ENCODE measurements around the gene FANCC.

The FANCC gene

DNA sequence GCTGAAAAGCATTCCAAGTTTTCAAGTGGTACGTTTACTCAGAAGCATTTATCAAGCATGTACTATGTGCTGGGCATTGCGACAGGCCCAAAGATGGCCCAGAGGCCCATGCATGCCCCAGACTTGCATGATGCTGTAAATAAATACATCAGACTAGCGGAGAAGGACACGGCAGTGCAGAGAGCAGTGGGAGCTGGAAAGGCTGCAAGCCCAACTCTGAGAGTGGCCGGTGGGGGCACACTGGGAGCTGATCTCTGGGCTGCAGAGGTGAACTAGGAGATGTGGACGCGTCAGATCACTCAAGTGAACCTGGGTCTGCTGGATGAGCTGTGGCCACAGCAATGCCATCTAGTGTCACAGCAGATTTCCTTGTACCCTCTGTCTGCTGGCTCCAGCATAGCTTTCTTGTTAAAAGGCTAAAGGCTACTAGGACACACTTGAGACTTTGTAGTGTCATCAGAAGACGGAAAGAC is 246.9 kb downstream of the FANCC start:
- no peak for DNase-seq (ENCODE audit: low read depth)

DNA sequence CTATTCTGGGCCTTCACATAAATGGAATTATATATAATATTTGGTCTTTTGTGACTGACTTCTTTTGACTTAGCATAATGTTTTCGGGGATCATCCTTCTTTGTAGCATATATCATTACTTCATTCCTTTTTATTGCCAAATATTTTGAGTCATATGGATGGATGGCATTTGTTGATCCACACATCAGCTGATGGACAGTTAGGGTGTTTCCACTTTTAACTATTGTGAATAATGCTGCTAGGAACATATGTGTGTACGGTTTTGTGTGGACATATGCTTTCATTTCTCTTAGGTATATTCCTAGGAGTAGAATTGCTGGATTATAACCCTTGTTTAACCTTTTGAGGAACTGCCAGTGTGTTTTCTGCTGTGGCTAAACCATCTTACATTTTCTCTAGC is 249.6 kb downstream of the FANCC start:
- no peak for DNase-seq (ENCODE audit: low read depth)

DNA sequence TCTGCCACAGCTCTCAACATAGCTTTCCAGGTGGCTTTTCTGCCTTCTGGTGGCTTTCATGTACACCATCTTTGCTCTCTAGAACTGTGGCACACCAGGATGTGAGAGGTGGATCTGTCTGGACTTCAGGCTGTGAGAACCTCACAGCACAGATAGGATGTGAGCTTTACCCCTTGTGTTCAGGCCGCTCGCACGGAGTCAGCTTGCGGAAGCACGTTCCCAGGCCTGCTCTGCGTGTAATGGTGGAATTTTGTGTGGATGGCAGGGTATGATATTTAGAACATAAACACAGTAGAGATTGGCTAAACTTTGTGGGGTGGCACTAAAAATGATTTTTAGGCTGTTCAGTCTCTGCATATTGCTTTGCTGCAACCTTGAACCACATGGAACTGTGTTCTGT is 250.5 kb downstream of the FANCC start:
- DNase-seq (ENCODE audit: low read depth) = no peak

DNA sequence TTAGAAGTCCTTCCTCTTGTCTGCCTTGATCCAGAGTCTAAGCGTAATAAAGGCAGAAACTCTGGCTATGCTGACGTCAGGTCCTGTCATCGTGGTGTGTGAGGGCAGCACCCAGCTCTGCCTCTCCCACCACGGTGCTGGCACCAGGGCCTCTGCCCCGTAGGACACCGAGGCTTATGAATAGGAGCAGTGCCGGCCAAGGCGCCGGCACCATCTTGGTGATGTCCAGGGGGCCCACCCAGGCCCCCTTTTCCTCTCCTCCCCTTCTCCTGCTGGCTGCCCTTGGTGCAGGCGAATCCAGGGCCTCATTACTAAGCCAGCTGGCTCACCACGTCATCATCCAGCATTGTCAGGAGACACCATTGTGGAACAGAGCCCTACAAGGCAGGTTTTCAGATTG is 252.3 kb downstream of the FANCC start:
- no peak for DNase-seq (ENCODE audit: low read depth)

DNA sequence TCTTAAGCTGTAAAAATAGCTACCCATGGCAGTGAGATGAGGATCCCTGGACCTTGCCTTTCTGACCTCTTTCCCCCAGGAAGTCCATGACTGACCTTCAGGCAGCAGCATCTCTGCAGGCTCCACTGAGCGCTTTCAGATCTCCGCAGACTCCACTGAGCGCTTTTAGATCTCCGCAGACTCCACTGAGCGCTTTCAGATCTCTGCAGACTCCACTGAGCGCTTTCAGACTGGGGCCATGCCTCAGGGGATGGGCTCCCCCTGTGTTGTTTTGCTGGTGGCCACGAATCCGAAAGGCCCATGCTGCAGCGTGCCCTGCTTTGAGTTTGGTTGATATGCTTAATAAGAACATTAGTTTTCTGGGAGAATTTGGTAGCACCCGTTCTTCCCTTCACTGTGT is 254.2 kb downstream of the FANCC start:
- no peak for DNase-seq (ENCODE audit: low read depth)

DNA sequence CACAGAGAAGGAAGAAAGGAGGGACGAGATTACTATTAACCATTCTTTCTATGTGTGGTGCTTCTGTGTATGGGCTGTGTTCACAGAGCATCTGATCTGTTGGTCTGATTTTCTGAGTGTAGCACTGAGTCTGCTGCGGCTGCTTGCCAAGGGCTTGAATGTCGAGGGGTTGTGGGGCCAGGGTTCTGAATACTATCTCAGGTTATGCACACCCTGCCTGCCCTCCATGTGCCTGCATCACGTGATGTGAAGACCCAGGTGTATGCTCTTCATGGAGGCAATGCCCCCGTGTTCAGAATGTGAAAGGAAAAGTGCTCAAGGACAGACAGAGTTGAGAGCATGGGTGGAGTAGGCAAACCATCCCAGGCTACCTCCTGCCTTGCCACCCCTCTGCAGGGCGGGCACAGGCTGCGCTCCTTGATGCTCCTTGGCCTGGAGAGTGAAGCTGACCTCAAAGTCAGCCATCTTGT is 254.9 kb downstream of the FANCC start:
- DNase-seq (ENCODE audit: low read depth) = no peak

DNA sequence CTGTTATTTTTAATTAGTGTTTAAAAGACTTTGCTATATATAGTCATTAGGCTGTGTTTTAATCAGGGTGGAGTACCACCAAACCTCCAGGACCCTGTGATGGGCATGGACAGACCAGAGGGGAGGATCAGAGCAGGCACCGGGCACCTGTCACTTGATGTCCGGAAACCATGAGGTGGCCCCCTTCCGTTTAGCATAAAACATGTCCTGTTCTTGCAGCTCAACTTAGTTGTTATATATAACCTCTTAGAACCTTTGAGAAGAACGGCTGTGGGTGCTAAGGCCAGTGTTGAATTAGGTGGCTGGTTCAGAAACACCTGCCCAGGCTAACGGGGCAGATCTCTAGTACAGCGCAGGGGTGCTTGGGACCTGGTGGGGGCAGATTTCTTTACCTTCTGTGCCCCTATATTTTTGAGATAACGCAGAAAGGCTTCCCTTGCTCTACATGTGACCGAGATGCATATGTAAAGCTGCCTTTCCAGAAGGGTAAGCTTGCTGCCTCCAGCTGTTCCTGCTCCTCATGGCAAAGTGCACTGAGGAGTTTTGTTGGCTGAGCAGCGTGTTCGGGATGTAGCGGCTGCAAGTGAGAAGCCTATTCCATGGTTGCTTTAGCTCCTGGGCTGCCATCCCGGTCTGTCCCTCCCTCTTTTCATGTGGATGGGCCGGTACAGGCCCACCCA is 255.5 kb downstream of the FANCC start:
- DNase-seq (ENCODE audit: low read depth) = no peak

DNA sequence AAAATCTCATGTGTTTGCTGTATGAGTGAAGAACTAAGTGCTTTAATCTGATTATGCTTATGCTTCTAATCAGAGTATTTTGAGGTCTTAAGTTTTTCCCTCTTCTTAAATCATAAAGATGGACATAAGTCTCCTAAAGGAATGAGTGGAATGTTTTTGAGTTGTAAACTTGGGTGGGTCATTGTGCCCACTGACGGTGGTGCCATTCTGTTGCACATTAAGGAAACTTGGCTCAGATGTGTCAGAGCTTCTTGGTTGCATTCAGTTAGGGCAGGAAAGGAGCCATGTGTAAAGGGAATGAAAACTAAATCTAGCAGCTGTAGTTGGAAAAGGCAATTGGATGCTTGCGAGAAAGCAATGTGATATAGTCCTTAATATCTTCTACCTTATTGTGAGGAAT is 256.6 kb downstream of the FANCC start:
- DNase-seq (ENCODE audit: low read depth) = no peak

DNA sequence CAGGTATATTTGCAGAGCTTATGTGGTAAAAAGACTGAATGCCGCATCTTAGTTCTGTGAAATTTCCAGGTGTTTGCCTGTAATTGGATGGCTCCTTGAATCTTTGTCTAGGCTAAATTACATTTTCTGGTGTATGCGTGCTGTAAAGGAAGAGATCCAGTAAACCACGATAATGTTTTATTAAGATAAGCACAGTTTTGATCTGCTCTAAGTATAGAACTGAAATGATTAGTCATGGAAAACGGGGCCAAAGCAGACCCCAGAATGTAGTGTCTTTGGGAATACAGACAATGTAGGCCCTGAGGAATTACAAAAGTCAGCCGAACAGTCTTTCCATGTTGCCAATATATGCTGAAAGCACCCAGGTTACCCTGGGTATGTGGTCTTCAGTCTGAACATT is 257.3 kb downstream of the FANCC start:
- no peak for DNase-seq (ENCODE audit: low read depth)

DNA sequence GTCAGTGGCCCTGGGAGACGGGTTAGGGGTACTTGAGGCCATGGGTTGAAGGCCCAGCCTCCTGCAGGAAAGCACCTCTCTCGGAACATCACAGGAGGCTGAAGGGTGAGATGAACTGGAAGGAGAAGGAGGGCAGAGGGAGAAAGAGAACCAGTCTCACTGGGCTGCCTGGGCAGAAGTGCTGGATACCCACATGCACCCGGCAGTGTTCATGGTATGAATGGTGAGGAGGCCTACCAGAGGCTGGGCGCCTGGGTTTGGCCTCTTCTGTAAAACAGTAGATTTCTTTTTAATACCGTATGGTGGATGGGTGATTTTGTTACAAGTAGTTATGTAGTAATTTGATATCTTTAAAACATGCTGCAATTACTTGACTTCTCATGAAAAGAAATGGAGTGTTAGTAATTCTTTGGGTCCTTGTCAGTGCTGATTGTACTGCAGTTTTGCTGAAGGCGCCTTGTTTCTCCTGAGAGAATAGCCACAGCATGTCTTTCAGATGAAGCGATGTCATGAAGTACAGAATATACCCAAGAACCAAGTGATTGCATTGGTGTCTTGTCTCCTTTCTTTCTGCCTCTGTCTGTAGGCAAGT is 258.6 kb downstream of the FANCC start:
- no peak for DNase-seq (ENCODE audit: low read depth)

DNA sequence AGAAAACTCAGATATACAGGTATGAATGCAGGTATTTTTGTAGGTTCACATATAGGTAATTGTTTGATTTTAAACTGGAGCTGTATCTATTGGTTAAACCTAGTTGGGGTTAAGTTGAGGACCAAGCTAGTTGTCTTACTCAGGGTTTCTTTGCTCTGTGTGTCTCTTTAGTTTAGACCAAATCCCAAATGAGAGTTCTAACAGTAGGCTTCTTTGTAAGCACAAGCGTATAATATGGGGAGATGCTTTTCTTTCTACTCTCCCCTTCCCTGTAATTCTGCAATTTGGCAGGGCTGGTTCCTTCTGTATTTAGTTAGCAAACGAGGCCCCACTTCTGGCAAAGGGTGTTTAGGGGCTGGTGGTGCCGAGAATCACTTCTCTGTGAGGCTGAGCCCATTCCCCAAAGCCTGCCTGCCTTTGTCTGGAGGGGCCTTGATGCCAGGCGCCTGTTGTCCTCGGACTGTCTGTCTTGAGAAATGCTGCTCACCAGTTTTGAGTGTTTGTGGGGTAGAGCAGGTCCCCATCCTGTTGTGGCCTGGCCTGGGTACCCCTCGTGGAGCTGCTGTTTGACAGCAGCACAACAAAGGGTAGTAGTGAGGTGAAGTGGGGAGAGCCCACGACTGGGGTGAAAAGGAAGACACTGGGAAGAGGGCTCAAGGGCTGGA is 259.3 kb downstream of the FANCC start:
- no peak for DNase-seq (ENCODE audit: low read depth)

DNA sequence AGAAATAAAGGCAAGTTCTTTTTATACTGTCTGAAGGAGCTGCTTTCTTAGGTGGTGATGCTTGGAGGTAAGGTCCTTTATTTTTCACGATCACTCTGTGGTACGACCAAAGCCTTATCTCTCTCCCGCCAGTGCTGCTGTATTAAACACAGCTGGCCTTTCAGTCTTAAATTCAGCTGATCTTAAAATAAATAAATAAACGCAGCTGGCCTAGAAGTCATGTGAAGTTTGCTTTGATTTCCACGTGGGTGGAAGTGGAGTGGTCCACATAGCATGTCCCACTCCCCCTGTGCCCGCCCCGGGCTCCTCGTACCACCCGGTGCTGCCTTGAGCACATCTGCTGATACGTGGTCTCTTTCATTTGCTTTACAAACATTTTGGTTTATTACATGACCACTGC is 260.4 kb downstream of the FANCC start:
- DNase-seq (ENCODE audit: low read depth) = no peak

DNA sequence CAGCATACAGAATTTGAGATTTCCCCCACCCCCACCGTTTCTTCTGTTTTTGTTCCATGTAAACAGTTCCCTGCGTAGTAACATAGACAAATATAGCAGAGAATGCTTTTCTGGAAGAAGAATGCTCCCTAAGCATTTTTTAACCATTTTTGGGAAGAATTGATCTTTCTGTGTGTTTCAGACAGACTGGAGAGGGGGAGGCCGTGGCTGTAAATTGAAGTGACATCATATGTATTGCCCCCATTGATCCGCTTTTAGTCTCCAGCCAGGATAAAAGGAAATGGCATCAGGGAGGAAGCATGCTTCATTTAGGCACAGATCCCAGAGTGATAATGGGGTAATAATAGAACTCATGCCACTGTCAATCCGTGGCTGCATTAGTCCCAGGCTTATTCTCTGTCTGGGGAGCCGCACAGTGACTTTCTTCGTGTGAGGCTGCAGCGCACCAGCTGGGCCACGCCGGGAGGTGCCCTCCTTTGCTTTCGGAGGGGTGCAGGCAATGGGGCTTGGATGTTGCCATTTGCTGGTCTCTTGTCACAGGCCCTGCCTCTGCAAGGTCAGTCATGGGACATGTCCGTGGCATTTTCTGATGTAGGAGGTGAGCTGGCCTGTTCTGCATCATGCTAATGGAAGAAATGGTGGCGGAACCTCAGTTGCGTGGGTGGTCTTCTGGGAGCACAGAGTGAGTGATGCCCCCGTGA is 261.5 kb downstream of the FANCC start:
- no peak for DNase-seq (ENCODE audit: low read depth)

DNA sequence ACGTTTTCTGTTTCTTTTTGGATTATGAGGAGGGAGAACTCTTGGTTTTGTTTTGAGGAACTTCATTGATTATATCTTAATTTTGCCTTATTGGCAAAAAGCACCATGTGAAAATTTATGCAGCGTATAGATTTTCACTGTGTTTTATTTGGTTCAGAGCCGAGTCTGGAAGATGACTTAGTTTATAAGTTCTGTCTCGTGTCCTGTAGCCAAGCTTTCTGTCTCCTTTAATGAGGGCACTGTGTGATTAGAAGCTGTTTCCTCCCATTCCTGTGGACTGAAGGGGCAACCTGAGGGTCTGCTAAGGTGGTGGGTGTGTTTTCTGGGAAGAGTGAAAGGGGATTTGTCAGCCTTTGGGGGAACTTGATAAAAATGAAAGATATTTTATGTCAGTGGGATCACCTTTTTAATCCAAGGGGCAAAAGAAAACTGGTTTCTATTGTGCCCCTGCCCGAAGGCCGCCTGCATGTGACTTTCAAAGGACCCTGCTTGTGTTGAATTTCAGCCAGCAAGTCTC is 262.1 kb downstream of the FANCC start:
- no peak for DNase-seq (ENCODE audit: low read depth)

DNA sequence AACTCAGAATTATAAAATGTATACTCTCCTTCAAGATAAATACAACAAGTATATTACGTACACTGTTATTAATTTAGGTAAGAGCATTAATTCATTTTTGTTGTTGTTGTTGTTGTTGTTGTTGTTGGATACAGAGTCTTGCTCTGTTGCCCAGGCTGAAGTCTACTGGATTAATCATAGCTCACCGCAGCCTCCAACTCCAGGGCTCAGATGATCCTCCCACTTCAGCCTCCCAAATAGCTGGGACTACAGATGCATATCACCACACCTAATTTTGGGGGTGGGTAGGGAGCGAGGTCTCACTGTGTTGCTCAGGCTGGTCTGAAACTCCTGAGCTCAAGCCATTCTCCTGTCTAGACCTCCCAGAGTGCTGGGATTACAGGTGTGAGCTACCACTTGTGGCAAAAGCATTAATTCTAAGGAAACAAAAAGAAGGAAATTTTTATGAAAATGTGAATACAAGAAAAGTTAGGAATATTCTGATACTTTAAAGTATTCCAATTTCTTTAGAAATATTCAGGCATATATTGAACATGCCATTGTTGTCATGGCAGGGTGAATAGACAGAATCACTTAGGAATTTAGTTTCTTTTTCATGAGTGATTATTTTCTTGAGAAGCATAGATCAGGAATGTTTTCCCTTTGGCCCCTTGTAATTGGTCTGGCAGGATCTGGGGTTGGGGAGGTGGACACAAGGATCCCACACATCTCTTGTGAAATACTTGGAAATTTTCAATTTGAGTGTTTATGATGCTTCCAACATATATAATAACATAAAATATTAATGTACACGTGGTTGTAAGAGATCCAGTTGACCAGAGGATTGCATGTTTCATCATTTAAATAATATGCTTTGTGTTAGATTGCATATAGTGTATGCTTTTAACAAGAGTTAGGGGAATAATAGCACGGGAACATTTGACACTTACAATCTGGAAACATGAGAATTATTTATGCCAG is 263.6 kb downstream of the FANCC start:
- no peak for DNase-seq (ENCODE audit: low read depth)

DNA sequence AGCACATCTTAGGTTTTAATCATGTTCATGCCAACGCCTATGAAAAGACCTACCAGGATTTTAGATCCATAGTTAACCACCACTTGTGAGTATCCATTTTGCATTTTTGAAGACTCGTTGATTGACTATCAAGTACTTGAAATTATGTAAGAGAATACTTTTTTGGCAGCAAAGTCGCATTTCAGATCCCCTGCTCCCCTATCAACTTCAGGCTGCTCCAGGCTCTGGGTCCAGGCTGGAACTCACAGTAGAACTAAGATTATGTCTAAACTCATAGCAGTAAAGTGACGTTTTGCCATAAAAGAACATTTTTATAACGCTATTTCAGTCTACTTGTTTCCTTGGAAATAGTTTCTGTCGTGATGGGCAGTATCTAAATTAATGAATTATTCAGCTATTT is 267.7 kb downstream of the FANCC start:
- no peak for DNase-seq (ENCODE audit: low read depth)

Data from HS-27A (cell line).